Peyer's patch (tissue), 4 donors: Measurements from ENCODE around the gene GMPR2.

Experiments used
- POLR2A ChIP-seq, 2 donors: fragments of 450-650 bp; IDR thresholded peaks; one replicate each; pipeline ENCODE4 v1.5.1; 2017; ENCODE audit warnings: antibody characterized with exemption in 2 of 2, mild to moderate bottlenecking in 2 of 2, moderate library complexity in 2 of 2
- TF ChIP-seq, protein P1 (sequence below), 6 experiments: fragments of 450-650 bp in 4 of 6; fragments of 200-600 bp in 2 of 6; sonication (generic) in 1 of 6; IDR thresholded peaks; one replicate each; pipeline ENCODE4 v1.5.1; 2017 to 2019; ENCODE audit warnings: antibody characterized with exemption in 6 of 6, mild to moderate bottlenecking in 3 of 6, moderate library complexity in 1 of 6

DNA sequence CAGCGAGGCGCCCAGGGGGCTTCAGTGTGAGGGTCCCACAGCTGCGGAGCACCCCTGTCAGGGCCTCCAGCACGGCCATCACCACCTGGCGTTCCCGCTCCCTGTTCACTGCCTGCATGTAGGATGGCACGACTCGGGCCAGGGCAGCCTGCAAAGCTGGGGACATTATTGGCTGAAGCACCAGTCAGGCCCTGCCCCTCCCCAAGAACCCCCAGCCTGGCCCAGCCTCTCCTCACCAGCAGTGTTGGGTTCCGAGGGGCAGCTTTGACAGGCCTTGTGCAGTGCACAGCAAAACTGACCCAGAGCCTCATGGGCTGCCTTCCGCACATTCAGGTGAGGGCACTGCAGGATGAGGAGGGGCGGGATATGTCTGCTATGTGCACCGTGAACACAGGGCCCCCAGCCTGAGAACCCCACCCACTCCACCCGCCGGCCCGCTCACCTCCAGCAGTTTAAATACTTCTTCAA lies 49.7 kb upstream of the GMPR2 start:
- TF ChIP-seq, protein P1, sequence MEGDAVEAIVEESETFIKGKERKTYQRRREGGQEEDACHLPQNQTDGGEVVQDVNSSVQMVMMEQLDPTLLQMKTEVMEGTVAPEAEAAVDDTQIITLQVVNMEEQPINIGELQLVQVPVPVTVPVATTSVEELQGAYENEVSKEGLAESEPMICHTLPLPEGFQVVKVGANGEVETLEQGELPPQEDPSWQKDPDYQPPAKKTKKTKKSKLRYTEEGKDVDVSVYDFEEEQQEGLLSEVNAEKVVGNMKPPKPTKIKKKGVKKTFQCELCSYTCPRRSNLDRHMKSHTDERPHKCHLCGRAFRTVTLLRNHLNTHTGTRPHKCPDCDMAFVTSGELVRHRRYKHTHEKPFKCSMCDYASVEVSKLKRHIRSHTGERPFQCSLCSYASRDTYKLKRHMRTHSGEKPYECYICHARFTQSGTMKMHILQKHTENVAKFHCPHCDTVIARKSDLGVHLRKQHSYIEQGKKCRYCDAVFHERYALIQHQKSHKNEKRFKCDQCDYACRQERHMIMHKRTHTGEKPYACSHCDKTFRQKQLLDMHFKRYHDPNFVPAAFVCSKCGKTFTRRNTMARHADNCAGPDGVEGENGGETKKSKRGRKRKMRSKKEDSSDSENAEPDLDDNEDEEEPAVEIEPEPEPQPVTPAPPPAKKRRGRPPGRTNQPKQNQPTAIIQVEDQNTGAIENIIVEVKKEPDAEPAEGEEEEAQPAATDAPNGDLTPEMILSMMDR (IDR thresholded peaks at IDR 0.05) = no peak
- TF ChIP-seq POLR2A (IDR thresholded peaks at IDR 0.05) = no peak
